Limb (tissue), 2 donors: Measurements from ENCODE around the gene ELP1.

Experiments
- DNase-seq, 2 donors: peaks; one replicate each; pipeline ENCODE4 v3.0.0-alpha.2; 2016; ENCODE audit errors: extremely low spot score in 2 of 2

Gene ELP1

DNA sequence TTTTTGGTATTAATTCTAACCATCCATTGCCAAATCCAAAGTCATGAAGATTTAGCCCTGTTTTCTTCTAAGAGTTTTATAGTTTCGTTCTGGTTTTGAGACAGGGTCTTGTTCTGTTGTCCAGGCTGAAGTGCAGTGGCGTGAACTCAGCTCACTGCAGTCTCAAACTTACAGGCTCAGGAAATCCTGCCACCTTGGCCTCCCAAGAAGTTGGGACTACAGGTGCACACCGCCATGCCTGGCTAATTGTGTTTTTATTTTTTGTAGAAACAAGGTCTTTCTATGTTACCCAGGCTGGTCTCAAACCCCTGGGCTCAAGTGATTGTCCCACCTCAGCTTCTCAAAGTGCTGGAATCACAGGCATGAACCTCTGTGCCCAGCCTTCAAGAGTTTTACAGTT is 50.8 kb downstream of the ELP1 start:
- DNase-seq: no peak

DNA sequence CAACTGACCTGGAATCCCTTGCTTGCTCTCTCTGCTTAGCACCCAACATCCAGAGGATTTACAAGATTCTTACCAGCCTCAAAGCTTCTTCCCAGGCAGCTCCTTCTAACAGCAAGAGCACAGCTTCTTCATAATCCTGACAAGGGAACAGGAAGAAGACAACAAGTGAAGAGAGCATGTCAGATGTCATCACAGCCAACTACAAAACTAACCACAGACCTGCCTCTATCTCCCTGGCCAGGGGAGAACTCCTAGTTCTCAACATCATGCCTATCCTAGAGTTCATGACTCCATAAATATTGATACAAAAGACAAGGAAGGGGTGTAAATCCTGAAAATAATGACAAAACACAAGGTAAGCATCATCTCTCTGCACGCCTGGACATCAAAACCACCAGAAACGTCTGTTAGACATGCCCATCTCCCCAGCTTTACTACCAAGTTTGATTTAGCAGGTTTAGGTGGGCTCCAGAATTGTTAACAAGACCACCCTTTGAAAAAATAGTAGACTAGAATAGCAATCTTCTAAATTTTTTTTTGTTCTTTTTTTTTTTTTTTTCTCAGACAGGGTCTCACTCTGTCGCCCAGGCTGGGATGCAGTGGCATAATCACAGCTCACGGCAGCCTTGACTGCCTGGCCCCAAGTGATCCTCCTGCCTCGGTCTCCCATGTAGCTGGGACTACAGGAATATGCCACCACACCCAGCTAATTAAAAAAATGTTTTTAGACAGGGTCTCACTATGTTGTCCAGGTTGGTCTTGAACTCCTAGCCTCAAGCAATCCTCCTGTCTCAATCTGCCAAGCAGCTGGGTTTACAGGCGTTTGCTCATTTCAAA is 51.7 kb downstream of the ELP1 start:
- no peak for DNase-seq

DNA sequence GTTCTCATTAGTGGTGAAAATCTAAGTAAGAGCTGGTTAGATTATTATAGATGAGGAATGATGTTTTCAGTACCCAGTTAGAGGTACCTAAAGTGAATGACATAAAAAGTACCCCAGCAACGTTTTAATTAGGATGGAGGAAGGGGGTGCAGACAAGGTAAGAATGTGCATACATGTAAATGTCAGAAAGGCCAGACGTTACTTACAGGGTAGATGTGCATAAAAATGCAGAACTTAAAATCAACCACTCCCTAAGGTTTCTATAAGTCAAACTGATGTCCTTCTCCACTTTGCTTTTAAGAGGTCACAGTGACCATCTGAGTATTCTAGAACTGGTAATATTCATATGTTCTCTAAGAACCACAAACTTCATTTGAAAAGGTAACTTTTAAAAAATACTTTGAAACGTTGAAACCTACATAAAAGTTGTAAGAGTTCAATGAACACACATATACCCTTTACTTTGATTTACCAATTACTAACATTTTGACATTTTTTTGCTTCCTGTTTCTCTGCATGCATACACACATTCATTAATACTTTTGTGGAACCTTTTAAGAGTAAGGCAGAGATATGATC is 53.1 kb downstream of the ELP1 start:
- DNase-seq: no peak

DNA sequence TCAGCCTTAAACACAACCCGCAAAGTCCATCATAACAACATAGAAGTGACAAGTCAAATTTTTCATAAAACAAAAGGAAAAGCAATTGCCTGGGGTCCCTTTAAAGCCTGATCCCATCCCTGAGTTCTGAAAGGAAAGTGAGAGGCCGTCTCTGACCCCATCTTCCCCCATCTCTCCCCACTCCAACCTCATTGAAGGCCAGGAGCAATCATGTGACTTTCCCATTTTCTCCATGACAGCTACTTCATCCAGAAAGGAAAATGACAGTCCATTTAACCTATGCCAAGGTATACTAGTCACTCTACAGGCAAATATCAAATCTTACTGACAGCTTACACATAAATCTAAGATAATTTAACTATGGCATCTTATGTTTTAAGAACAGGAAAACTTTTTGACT is 56.4 kb downstream of the ELP1 start:
- DNase-seq: no peak

DNA sequence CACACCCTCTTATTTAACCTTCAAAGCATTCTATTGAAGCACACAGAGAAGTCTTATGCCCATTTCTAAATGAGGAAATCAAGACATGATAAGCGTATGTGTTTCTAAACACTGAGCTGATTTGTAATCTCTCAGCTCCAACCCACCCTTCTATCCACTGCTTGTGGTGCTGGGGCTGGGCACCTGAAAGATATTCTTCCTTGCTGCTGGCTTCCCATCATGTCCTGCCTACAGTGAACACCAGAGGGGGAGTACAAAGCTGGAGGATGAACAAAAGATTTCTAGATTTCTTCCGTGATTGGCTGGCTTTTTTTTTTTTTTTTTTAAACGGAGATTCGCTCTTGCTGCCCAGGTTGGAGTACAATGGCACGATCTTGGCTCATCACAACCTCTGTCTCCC is 57.5 kb downstream of the ELP1 start:
- DNase-seq: no peak

DNA sequence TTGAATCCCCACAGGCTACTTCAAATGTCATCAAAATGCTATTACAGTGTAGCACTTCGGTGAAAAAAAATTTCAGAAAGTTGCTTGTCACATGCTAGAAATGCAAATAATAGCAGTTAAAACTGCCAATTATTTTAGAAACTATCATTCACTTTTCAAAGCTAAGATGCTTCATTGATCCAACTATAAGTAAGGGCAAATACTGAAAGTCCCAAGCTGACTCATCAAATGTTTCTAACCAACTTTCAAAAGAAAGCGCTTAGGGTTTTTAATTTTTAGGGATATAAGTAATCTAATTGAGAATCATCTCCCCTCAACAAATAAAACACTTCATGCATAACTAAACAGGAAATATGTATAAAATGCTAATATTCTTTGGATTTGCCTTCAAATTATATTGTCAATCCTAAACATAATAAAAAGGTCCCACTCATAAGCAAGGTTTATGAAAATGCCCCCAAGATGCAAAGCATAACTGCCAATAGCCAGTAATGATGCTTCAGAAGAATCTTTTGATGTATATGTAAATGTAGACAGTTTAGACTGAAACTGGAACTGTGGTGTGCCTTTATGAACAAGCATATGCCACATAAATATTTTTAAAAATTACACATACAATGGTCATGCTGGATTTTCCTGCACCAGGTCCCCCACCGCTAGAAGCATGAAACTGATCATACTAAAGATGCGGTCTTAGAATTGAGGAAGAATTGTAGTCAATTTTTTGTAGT is 59.7 kb downstream of the ELP1 start:
- no peak for DNase-seq

DNA sequence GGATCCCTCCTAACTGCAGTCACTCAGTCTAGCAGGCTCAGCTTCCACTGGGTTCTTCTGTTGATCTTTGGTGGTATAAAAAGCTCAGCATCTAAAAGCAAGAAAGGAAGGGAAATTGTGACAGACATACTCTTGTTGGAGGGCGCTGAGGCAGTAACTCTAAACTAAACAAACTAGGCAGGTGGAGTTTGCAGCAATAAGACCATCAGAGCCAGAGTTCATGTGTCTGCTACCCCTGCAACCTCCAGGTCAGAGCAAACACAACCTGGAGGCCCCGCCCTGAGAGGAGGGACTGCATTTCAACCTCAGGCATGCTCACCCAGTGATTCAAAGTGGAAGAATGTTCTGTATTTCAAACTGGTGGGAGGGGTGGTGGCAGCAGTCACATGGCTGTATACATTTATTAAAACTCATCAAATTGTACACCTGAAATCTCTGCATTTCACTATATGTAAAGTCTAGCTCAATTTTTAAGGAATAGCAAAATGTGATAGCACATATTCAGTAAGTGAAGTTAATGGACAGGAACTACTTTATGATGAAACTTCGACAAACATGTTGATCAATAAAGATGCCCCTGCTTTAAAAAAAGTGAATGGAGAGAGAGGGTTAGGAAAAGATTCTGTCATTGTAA is 64.7 kb downstream of the ELP1 start:
- DNase-seq: no peak

DNA sequence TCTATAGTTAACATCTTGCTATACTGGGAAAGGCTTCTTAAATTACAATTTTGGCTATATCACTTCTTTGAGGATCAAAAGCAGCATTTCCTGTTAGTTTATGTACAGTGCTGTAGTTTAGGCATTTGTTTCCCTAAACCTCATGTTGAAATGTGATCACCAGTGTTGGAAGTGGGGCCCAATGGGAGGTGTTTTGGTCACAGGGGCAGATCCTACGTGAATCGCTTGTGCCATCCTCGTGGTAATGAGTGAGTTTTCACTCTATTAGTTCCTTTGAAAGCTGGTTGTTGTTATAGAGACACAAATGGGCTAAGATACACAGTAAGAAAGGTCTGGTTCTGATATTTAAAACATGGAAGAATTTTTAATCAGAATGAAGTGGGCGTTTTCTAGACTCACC is 66.1 kb downstream of the ELP1 start:
- no peak for DNase-seq

DNA sequence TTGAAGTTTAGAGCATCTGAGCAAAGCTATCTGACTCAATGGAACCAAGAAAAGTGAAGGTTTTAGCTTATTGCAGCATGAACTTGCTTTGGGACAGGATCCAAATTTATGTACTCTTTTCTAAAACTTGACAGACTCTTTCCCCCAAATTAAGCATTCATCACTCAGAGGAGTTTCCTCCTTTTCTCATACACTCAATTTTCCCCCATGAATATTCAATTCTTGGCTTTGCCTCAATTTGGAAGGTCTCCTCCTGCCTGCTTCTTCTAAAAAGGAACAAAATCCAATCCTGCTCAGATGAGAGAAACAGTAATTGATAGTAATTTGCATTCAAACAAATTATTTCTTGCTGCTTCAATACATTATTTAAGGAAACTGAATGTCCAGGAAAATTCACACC is 66.8 kb downstream of the ELP1 start:
- DNase-seq: no peak

DNA sequence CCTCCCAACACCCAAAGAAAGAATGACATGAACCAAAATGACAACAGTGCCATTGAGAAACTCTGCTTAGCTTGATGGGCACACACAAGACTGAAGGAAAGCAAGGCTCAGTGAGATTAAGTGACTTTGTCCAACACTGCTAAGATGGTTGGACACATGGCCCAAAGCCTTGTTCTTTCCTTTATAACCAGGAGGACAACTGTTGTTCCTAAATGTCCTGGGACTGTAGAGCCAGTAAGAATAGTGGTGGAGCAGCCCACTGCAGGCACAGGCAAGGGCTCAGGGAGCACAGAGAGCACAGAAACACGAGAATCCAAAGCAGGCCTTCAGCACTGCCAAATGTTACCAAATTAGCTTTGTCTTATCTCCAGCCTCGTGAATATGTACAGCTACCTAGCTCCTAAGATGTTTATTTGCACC is 67.9 kb downstream of the ELP1 start:
- DNase-seq: no peak

DNA sequence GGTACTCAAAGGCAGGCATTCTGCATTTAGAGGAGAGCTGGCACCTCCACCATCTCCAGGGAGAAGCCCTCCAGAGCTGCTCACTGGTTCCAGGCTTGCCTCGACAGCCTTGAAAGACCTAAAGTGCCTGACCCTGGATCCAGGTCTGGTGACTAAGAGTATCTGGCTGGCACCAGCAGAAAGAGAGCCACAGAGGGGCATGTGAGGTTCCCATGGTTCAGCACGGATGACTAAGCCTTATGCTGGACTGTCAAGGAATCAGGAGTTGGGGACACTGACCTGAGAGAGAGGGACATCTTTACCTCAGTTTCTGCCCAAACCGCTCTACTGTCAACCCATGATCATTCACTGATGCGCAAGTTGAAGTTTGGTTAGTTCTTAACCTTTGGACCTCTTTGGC is 68.9 kb downstream of the ELP1 start:
- DNase-seq: no peak

DNA sequence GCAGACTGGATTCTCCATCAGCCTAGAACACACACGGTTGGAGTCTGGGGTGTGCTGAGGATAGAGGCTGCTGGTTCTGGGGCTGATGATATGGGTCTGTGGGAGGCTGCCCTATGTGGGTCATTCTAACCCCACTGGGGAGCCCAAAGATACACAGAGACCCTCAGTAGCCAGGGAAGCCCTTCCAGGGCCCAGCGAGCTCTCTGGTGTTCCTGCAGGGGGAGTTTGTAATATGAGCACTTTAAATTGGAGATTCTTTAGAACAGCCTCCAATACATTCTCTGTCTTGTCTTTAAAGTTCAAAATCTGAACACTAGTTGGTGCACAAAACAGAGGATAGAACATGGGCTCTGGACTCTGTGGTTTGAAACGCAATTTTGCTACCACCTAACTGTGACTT is 69.5 kb downstream of the ELP1 start:
- no peak for DNase-seq

DNA sequence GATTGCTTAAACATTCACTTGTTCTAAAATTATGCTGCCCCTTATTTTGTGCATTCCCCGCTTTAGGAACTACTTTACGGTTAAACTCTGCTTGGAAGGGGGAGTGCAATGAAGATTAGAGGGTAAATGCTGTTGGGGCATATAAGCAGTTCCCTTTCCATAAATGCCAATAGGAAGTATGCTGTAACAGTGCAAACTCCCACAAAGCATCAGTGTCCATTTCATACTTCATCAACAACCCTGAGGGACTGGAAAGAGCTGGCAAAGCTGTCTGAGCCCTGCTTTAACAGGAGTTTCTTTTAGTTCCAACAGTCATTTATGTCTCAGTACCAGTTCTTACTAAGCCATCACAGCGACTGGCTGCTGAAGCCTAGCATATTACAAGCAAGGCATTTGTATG is 70.0 kb downstream of the ELP1 start:
- no peak for DNase-seq

DNA sequence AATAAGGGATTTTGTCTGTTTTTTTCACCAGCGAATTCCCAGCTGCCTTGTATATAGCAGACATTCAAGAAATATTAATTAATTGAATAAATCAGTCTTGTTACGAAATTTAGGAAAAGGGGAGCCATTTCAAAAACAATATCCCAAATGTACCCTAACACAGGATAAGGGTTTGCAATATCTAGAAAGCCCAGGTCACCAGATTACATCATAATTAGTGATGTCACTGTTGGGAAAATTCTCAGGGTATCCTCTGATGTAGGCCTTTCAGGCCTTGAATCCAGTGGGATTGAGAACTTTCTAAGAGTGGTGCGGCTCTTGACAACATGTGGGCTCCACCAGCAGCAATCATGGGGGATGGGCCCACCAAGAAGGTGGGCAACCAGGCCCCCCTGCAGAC is 71.9 kb downstream of the ELP1 start, which contains the start of gene ACTL7A:
Gene ACTL7A (plus strand): TSS at position 270 of the 400 bp plus-strand sequence. CDS start 57 bp downstream, at position 327.
- DNase-seq: no peak

DNA sequence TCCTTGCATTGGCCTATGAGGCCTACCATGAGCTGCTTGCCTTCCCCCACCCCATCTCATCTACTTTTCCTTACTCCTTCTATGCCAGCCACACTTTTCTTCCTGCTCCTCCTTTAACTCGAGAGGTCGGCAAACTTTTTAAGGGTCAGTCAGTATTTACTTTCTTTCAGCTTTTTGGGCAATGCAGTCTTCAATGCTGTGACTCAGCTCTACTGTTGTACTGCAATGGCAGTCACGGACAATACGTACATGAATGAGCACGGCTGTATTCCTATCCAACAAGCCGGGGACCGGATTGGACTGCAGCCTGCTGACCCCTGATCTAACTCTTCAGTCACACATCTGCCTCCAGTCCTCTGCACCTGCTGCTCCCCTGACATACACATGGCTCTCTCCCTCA is 72.5 kb downstream of the ELP1 start:
- DNase-seq: no peak

DNA sequence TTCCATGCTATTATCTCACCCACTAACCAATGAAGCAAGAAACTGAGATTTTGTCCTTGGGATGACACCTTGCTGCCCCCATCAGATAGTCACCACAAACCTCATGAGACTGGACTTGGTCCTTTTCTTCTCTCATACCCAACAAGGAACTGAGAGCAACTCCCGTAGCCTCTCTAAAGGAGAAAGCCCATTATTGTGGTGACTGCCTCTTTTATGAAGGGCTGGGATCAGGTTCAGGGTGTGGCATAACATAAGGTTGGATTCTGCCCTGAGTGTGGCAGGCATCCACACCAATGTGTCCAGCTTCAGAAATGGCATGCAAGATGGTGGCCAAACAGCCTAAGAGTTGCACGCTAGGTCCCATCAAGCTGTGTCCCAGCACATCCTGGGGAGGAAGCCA is 73.2 kb downstream of the ELP1 start:
- DNase-seq: no peak

DNA sequence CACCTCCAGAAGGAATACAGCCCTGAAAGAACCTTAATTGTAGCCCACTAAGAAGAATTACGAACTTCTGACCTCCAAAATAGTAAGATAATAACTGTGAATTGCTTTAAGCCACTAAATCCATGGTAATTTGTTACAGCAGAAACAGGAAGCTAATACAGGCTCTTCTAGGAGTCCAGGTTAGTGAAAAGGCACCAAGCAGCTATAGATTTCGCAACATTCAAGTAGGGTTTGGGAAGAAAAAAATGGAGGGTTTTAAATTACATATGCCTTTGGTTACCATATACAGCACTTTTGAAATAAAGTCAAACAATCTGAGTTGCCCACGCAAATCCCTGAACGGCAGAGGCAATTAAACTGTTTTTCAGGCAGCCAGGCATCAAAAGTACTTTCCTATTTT is 73.6 kb downstream of the ELP1 start:
- no peak for DNase-seq

DNA sequence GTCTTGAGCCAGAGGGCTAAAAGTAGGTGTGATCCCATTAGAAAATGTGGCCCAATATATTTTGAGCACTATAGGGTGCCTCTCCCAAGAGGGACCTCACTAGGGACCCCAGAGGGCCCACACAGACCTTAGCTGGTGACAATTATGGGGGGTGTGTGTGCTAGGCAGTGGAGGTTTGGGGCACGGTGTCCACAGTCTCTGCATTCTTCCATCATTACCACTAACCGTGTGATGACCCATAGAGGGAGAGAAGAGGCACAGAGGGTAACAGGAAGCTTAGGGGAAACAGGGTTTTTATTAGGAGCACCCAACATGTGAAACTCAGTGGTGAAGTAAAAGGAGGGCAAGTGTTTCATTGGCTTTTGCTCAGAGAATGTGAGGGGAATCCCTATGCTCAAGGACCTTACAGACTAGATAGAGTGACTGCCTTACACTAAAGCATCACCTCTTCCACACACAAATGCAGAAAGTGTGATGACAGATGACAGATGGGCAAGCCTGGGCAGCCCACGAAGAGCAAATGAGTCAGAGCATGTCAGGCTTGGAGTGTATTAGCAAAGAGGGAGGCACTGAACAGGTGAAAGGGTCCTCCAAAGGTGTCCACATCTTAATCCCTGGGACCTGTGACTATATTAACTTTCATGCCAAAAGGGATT is 74.3 kb downstream of the ELP1 start:
- DNase-seq: no peak

DNA sequence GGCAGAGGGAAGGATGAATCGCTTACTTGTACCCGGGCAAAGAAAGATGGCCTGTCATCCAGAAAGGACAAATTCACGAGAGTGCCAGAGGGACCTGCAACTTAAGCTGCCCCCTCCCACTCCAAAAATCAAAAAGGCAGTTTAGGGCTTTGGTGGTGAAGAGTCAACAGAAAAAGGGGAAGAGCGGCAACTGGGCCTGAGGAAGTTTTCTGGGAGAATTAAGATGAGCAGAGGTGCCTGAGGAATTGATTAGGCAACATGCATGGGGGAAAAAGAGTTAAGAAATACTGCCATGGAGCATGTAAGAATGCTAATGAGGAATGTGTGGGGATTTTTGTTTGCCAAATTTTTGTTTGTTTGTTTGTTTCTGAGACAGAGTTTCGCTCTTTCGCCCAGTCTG is 76.4 kb downstream of the ELP1 start:
- DNase-seq: no peak

DNA sequence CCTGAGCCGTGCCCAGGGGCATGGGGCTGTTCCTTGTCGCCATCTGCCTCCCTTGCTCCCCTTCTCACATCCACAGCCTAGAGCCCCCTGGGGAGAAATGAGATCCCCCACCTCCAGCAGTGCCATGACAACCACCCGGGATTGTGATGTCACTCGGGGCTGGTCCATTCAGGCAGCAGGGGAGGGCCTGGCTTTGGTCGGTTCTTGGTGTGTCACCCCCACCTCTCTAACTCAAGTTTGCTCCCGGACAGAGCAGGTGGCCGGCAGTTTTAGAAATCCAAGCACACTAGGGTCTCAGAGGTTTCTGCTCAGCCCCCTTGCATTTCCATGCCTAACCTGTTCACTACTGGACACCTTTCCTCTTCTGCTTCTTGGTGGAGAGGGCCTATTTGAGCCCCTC is 78.0 kb downstream of the ELP1 start, which contains the start of gene ACTL7B:
Gene ACTL7B (minus strand): TSS at position 99 of the 400 bp plus-strand sequence. CDS start 56 bp downstream, at position 43.
- no peak for DNase-seq

DNA sequence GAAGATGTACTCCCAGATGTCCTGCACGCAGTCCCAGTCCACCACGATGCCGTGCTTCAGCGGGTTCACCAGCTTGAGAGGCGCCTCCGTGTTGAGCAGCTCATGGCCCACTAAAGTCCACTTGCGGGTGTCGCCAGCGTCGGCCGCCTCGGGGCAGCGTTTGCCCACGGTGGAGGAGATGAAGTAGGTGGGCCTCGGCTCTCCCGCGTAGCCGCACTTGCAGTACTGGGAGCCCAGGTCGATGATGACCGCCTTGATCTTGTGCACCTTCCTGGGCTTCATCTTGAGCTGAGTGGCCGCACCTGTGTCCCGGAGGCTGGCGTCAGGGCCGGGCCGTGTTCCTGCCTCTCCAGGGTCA is 78.4 kb downstream of the ELP1 start:
- DNase-seq: no peak
